Omental fat pad (tissue), 4 donors: ENCODE measurements around the gene ARL6IP1. TPM values are rescaled to one million over a fixed set of nuclear protein-coding genes. Genes with fewer than 3 reads are reported as not detected.
"Not testable (repeated sequence)": the region's sequence is repeated elsewhere in the genome, so short reads cannot be mapped to it uniquely, and the experiment has no call there.

Experiments
- ATAC-seq: fragments of 150-250 bp; one replicate; pipeline ENCODE4 v1.9.1; 2016; ENCODE audit warnings: mild to moderate bottlenecking, moderate library complexity; ENCODE audit not compliant: low FRiP score
- DNase-seq: peaks from one replicate; pipeline ENCODE4 v3.0.0-alpha.2; 2019; ENCODE audit warnings: low spot score
- CTCF ChIP-seq, 3 donors: fragments of 450-650 bp; IDR thresholded peaks; one replicate each; pipeline ENCODE4 v1.5.1; 2016 to 2017; ENCODE audit warnings: antibody characterized with exemption in 3 of 3, mild to moderate bottlenecking in 3 of 3, moderate library complexity in 2 of 3
- total RNA-seq, 4 donors: library from RNA; depleted of rRNA; stranded (reverse); fragments of >200 nt; gene quantifications; one replicate each; pipeline ENCODE4 v1.1.0, GENCODE V29; 2016

ARL6IP1 gene
- total RNA-seq, 4 donors from 2014 or later, result 267 to 358 (median 282) TPM

GRCh38 chr16:18789515-18789849, 11.9 kb downstream of the ARL6IP1 start:
- ATAC-seq, result no peak

GRCh38 chr16:18788828-18789514, 12.4 kb downstream of the ARL6IP1 start:
- no peak for ATAC-seq
- no peak for TF ChIP-seq CTCF (IDR thresholded peaks at IDR 0.05)
- no peak for DNase-seq

More at GRCh38 chr16:18789515-18789849, 11.9 kb downstream of the ARL6IP1 start:
- TF ChIP-seq CTCF (IDR thresholded peaks at IDR 0.05), result no peak
- no peak for DNase-seq

- ATAC-seq, result no peak
- TF ChIP-seq CTCF (IDR thresholded peaks at IDR 0.05), result no peak
- DNase-seq, result no peak
Measured at GRCh38 chr16:18784917-18785623, 16.3 kb downstream of the ARL6IP1 start.

GRCh38 chr16:18783430-18784341, 17.7 kb downstream of the ARL6IP1 start:
- ATAC-seq (no peak), DNase-seq (no peak)
- TF ChIP-seq CTCF (IDR thresholded peaks at IDR 0.05), result no peak

- DNase-seq (no peak), ATAC-seq (no peak)
- TF ChIP-seq CTCF (IDR thresholded peaks at IDR 0.05), result no peak
Measured at GRCh38 chr16:18782697-18783429, 18.5 kb downstream of the ARL6IP1 start.

GRCh38 chr16:18781232-18781631, 20.1 kb downstream of the ARL6IP1 start:
- not testable (repeated sequence) for DNase-seq, ATAC-seq

GRCh38 chr16:18780460-18781026, 20.8 kb downstream of the ARL6IP1 start:
- ATAC-seq, DNase-seq: not testable (repeated sequence)

GRCh38 chr16:18777664-18778063, 23.7 kb downstream of the ARL6IP1 start:
- not testable (repeated sequence) for ATAC-seq, DNase-seq

GRCh38 chr16:18776334-18776733, 25.0 kb downstream of the ARL6IP1 start:
- not testable (repeated sequence) for DNase-seq, ATAC-seq

- ATAC-seq, DNase-seq: not testable (repeated sequence)
Measured at GRCh38 chr16:18774651-18775050, 26.7 kb downstream of the ARL6IP1 start.

GRCh38 chr16:18772171-18772570, 29.2 kb downstream of the ARL6IP1 start:
- not testable (repeated sequence) for DNase-seq, ATAC-seq
